HL-60 (cell line): Measurements from ENCODE around the gene DEFB127.

Experiments used
- DNase-seq, 2 experiments: peaks; one replicate each; pipeline ENCODE4 v3.0.0-alpha.2; 2010 to 2020; ENCODE audit warnings: low read depth in 1 of 2, low spot score in 1 of 2
- H3K27ac ChIP-seq: fragments of 250-450 bp; sonication (Bioruptor Pico); replicated peaks from 2 replicates; pipeline ENCODE4 v1.5.1; 2020; ENCODE audit warnings: mild to moderate bottlenecking, moderate library complexity
- H3K27me3 ChIP-seq: fragments of 250-450 bp; sonication (Bioruptor Pico); 2 replicates; pipeline ENCODE4 v1.5.1; 2021; ENCODE audit warnings: mild to moderate bottlenecking, moderate library complexity; ENCODE audit not compliant: insufficient read depth, poor library complexity, severe bottlenecking
- H3K4me3 ChIP-seq: replicated peaks from 2 replicates; pipeline ENCODE4 v1.5.1; 2011; ENCODE audit warnings: mild to moderate bottlenecking, control low read depth, low read length; ENCODE audit not compliant: insufficient read depth
- CTCF ChIP-seq: IDR thresholded peaks from one replicate; pipeline ENCODE4 v1.5.1; 2011; ENCODE audit warnings: low read length, control low read depth, inconsistent platforms; ENCODE audit not compliant: insufficient read depth
- GABPA ChIP-seq: IDR thresholded peaks from 2 replicates; pipeline ENCODE4 v1.6.1; 2012; ENCODE audit warnings: low read depth
- POLR2AphosphoS5 ChIP-seq: IDR thresholded peaks from 2 replicates; pipeline ENCODE4 v1.6.1; 2012; ENCODE audit warnings: low read depth
- REST ChIP-seq: IDR thresholded peaks from 2 replicates; pipeline ENCODE4 v1.6.1; 2012; ENCODE audit warnings: low read depth; ENCODE audit not compliant: insufficient replicate concordance
- SPI1 ChIP-seq: IDR thresholded peaks from 2 replicates; pipeline ENCODE4 v1.6.1; 2012; ENCODE audit warnings: low read depth, mild to moderate bottlenecking, borderline replicate concordance

Gene DEFB127

GRCh38 chr20:152131-152530, 5.1 kb upstream of the DEFB127 start:
- Histone ChIP-seq H3K27me3 (peaks cover 5% of the 10 kb centered on the region), H3K4me3 (no peak overlapping the region), H3K27ac (no peak overlapping the region)
- DNase-seq, result no peak
- no peak for TF ChIP-seq CTCF
- TF ChIP-seq SPI1, result no peak
- no peak for TF ChIP-seq REST
- TF ChIP-seq POLR2AphosphoS5, result no peak
- TF ChIP-seq GABPA, result no peak

- no peak for DNase-seq
- peaks cover 3% of the 10 kb centered on the region for H3K27me3 ChIP-seq
- no peak overlapping the region for H3K4me3 ChIP-seq
Measured at GRCh38 chr20:164618-165017, 7.4 kb downstream of the DEFB127 start.

GRCh38 chr20:168876-169275, 11.6 kb downstream of the DEFB127 start:
- Histone ChIP-seq H3K27me3 (peaks cover 3% of the 10 kb centered on the region), H3K27ac (no peak overlapping the region), H3K4me3 (no peak overlapping the region)
- TF ChIP-seq REST (no peak), SPI1 (no peak), GABPA (no peak), POLR2AphosphoS5 (no peak), CTCF (no peak)
- DNase-seq, result no peak

More at GRCh38 chr20:164618-165017, 7.4 kb downstream of the DEFB127 start:
- no peak for TF ChIP-seq CTCF
- no peak for TF ChIP-seq SPI1
- no peak for TF ChIP-seq POLR2AphosphoS5
- TF ChIP-seq REST, result no peak
- TF ChIP-seq GABPA, result no peak
- H3K27ac ChIP-seq, result no peak overlapping the region
